ENCODE results near the gene HRH2.

The HRH2 gene

GRCh38 chr5:175677571-175677970 lies 19.7 kb downstream of the HRH2 start:
- no peak for DNase-seq (ENCODE audit: low spot score)

- no peak for DNase-seq (ENCODE audit: low spot score)
Observed at GRCh38 chr5:175678074-175678473, 20.2 kb downstream of the HRH2 start.

GRCh38 chr5:175679411-175679810 lies 21.5 kb downstream of the HRH2 start:
- DNase-seq (ENCODE audit: low spot score): no peak

GRCh38 chr5:175680020-175680419 lies 22.1 kb downstream of the HRH2 start:
- DNase-seq (ENCODE audit: low spot score): no peak

GRCh38 chr5:175680463-175680862 lies 22.6 kb downstream of the HRH2 start:
- no peak for DNase-seq (ENCODE audit: low spot score)

- no peak for DNase-seq (ENCODE audit: low spot score)
Observed at GRCh38 chr5:175681045-175681967, 23.4 kb downstream of the HRH2 start.

GRCh38 chr5:175681968-175682340 lies 24.1 kb downstream of the HRH2 start:
- DNase-seq (ENCODE audit: low spot score): no peak

GRCh38 chr5:175682664-175683063 lies 24.8 kb downstream of the HRH2 start:
- DNase-seq (ENCODE audit: low spot score): no peak

GRCh38 chr5:175683231-175683630 lies 25.4 kb downstream of the HRH2 start:
- no peak for DNase-seq (ENCODE audit: low spot score)

GRCh38 chr5:175683921-175684320 lies 26.1 kb downstream of the HRH2 start:
- no peak for DNase-seq (ENCODE audit: low spot score)

- DNase-seq (ENCODE audit: low spot score): no peak
Observed at GRCh38 chr5:175684931-175685330, 27.1 kb downstream of the HRH2 start.

GRCh38 chr5:175685701-175686350 lies 28.0 kb downstream of the HRH2 start:
- DNase-seq (ENCODE audit: low spot score): no peak

GRCh38 chr5:175686396-175686795 lies 28.5 kb downstream of the HRH2 start:
- DNase-seq (ENCODE audit: low spot score): no peak

GRCh38 chr5:175686826-175687225 lies 29.0 kb downstream of the HRH2 start:
- DNase-seq (ENCODE audit: low spot score): no peak

GRCh38 chr5:175687231-175687701 lies 29.4 kb downstream of the HRH2 start:
- no peak for DNase-seq (ENCODE audit: low spot score)

GRCh38 chr5:175688352-175689146 lies 30.7 kb downstream of the HRH2 start:
- DNase-seq (ENCODE audit: low spot score): no peak

GRCh38 chr5:175689147-175689991 lies 31.5 kb downstream of the HRH2 start:
- no peak for DNase-seq (ENCODE audit: low spot score)

- no peak for DNase-seq (ENCODE audit: low spot score)
Observed at GRCh38 chr5:175690025-175690424, 32.2 kb downstream of the HRH2 start.

GRCh38 chr5:175690586-175690985 lies 32.7 kb downstream of the HRH2 start:
- DNase-seq (ENCODE audit: low spot score): no peak

- no peak for DNase-seq (ENCODE audit: low spot score)
Observed at GRCh38 chr5:175691761-175692160, 33.9 kb downstream of the HRH2 start.

GRCh38 chr5:175692235-175692995 lies 34.5 kb downstream of the HRH2 start:
- no peak for DNase-seq (ENCODE audit: low spot score)
